Hematopoietic multipotent progenitor cell treated with erythropoietin and hydrocortisone succinate and interleukin-3 and kit ligand, for 4 days (in vitro differentiated cells): ENCODE data around the gene FBXL17.
A peak's percentile ranks its signal among the peaks of the same experiment; 100 is the strongest.
"Not testable (repeated sequence)": the region's sequence is repeated elsewhere in the genome, so short reads cannot be mapped to it uniquely, and the experiment has no call there.

ENCODE experiments used
- DNase-seq: peaks from one replicate; pipeline ENCODE4 v3.0.0-alpha.2; 2015

FBXL17 gene

DNA sequence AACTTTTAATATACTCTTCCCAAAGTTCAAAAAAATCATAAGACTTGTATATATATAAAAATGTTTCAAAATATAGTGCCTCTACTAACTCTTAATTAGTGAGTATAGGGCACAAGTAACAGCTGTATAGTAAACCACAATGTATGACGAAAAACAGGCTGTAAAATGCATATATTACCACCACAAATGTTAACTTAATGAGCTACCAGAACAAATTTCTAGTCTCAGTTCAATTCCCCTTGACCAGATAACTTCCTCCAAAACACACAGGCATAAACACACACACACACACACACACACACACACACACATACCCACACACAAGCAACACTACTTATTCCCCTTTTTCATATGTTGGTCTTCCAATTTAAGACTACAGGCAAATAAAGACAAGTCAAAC, 78.8 kb downstream of the FBXL17 start:
- DNase-seq: peak; percentile 9

DNA sequence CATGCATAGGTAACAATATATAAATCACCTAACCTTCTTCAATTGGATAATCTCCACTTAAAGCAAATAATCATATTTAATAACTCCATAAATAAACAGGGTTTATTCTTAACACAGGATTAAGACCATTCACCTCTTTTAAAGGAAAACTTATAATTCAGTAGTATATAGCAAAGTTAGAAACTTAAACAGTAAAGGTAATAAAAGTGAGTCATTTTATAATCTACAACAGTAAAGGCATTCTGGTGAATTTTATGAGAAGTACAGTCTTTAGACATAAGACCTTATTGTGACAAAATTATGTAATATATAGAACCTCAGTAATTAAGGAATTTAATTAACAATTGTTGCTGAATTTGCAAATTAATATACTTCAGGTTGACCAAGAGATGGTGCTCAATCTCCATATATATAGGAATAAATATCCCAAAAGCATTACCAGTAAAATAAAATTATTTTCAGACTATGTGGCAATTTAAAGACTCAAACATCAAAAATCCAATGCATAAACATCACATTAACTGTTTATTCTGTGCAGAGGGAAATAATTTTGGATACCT, 84.8 kb downstream of the FBXL17 start:
- no peak for DNase-seq

DNA sequence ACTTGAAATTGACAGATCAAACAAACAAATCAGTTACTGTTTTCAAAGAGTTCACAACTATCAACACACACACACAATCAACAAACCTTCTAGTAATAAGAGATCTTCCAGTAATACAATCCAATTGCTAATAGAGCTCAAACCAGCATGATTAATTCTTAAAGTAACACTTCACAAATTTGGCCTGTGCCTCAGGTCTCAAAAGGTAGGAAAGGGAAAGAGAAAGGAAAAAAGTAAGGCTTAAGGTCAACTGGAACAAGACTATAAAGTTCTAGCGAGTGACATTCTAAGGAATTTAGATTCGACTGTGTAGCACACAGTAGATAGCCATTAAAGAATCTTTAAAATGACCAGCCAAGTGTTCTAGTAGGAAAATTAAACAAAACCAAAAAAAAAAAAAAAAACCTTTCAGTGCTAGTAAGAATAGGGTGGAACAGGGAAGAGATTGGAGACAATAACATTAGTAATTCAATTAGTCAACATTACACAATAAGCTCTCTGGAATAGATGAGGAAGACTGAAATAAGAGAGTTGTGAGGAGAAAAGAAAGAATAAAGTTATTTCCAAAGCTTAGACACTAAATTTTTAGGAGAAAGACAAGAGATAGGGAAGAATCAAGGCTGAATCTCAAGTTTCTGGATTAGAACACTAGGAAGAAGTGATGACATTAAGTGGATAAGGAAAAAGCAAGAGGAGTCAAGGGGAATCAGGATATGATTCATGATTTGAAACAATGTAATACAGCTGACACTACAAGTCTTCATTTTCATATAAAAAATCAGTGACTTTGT, 86.1 kb downstream of the FBXL17 start:
- DNase-seq: no peak

DNA sequence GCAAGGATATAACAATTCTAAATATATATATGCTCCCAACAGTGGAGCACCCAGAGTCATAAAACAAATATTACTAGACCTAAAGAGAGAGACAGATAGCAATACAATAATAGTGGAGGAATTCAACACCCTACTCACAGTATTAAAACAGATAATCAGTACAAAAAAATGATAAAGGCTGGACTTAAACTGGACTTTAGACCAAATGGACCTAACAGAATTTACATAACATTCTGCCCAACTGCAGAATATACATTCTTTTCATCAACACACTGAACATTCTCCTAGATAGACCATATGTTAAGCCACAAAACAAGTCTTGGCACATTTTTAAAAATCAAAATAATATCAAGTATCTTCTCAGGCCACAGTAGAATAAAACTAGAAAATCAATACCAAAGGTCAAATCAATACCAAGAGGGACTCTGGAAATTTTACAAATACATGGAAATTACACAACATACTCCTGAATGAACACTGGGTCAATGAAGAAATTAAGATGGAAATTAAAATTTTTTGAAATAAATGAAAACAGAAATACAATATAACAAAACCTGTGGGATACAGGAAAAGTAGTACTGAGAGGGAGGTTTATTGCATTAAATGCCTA, 100.8 kb downstream of the FBXL17 start:
- DNase-seq: no peak

DNA sequence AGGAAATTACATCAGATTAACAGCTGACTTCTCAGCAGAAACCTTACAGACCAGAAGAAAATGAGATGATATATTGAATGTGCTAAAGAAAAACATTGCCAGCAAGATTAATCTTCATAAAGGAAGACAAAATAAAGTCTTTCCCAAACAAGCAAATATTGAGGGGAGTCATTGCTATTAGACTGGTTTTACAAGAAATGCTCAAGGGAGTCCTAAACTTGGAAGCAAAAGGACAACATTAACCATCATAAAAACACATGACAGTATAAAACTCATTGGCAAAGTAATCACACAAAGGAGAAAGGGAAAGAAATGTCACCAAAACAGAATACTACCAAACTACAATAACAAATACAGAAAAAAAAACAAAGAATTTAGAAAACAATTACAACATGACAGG, 101.7 kb downstream of the FBXL17 start:
- DNase-seq: no peak

DNA sequence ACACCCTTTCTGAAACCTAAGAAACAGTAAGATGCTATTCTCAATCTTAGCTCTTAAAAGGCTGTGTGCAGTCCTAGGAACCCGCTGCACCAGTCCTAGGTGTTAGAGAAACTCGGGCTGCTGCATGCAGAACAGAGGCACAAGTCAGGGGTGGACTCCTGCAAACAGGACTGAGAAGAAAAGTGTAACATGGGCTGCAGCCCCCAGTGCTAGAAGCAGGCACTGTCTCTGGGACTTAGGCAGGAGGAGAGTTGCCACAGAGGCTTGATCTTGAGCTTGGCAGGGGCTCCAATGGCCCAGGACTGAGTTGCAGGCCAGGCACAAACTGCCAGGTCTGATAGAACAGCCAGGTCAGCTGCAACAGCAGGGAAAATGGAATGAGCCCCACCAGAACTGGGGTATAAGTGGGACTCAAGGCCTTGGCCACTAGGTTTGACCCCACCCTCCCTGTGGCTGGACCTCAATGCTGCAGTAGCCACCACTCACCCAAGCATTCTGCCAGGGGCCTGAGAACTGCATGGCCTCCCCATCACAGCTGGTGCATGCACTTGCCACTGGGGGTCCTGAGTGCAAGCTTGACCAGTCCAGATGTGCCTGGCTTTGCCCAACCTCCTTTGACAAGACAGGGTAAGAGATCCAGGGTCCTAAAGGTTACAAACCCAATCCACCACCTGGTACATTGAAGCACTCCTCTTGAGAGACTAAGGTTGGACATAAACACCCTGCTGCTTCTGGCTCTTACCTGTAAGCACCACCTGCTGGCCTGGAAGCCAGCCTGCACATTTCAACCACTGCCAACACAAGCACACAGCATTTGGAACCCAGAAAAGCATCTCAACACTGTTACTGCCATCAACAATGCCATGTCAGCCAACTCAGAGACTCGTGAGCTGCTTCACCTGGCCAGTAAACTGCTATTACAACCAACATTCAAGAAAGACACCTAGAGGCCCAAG, 103.3 kb downstream of the FBXL17 start:
- DNase-seq: no peak

DNA sequence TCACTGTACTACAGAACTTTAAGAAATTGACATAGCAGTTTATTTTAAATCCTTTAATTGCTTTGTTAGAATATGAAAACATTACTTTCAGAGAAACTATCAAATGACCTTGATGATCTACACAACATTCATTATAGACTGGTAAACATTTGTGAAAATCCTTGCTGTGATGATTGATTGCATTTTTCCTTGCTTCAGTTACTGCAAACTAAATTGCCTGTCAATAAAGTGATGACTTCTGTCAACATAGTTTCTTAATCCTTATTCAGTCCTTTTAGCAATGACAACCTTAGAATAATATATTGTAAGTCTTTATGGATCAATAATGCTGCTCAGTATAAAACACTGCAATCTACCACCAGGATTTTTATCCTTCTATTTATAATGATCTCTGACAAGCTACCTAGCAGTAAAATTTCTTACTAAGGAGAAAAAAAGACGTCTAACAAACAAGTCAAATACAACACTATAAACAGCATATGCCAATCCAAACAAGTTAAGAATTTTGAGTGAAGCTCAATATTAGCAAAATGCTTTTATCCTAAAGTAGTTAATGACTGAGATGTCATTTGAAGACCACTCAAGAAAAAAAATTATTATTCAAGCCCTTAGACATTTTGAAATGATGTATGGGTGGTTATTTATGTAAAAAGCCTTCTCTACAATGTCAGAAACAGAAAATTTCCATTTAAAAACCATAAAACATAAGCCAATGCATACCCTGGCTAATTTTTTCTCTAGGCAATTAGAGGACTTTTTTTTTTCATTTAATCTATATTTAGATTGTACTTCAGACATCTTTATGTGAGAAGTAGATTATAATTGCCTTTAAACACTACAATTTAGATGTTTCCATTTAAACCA, 105.5 kb downstream of the FBXL17 start:
- DNase-seq: no peak

DNA sequence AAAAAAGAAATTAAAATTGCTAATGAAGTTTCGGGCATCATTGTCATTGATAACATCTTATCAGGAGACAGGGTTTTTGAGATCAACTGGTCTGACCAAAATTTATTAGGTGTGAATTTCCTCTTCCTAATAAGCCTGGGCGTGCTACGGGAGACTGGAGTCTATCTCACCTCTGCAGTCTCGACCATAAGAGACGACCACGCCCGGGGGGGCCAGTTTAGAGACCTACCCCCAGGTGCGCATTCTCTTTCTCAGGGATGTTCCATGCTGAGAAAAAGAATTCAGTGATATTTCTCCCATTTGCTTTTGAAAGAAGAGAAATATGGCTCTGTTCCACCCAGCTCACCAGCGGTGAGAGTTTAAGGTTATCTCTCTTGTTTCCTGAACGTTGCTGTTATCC, 107.8 kb downstream of the FBXL17 start:
- not testable (repeated sequence) for DNase-seq

DNA sequence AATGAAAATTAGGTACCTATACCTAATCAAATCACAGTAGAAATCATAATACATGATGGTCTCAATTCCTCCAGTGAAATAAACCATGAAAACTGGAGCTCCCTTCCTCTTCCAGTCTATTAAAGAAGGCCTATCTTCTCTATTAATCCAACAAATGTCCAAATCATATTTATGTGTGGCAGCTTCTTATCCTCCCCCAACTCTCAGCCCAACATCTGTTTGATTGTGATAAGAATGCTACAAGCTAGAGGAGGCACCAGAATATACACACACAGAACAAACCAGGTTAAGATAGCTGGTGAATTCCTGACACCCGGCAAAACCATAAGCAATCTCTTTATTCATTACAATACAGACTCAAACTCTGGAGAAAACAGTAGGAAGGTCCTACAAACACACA, 110.8 kb downstream of the FBXL17 start:
- peak; percentile 89 for DNase-seq

DNA sequence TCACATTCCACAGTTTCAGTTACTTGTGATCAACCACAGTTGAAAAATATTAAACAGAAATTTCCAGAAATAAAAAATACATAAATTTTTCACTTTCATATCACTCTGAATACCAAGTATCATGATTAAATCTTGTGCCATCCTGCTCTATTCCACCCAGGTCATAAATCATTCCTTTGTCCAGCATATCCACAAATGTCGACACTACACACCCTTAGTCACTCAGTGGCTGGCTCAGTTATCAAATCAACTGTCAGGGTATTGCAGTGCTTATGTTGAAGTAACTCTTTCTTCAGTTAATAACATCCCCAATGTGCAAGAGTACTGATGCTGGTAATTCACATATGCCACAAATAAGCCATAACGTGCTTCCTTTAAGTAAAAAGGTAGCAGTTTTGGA, 115.7 kb downstream of the FBXL17 start:
- no peak for DNase-seq

DNA sequence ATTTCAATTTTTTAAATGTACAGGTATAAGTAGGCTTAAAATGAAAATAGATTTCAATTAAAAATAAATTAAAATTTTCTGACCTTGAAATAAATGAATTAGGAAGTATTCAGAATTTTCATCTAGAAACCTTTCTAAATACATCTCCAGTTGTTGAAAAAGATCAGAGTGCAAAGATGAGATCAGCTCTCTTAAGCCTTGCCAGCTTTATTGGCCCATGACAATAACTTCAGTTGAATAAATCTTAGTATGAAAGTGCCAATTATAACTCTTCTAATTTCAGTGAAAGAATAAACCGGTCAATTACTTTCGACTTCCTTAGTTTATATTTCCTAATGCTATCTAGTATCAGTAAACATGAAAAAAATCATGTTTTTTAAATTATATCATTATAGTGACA, 117.4 kb downstream of the FBXL17 start:
- no peak for DNase-seq

DNA sequence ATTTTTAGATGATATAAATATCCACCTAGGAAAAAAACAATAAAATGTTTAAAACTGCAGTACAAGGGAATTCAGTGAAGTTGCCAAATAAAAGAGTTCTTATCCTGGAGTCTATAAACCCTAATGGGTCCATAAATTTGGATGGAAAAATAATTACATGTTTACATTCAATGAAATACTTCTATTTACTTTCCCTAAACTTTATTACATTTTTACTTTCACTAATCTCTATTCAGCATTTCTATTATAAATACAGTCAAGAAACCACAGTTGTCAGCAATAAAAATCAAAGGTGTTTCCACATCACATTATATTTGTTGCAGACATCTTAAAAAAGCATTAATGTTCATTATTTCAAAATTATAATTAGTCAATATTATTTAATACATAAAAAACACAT, 118.6 kb downstream of the FBXL17 start:
- no peak for DNase-seq

DNA sequence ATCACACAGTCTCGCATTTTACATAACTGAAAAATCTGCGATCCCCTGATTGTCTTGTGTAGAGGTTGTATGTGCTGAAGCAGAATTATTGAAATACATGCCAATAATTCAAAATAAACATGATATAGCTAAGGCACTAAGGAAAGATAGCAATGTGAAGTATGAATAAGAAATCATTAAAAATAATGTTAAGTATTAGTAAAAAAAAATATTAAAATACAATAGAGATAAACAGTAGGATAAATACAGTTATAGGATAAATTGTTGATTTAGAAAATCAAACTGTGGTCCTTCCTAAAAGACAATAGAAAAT, 121.1 kb downstream of the FBXL17 start:
- DNase-seq: no peak

DNA sequence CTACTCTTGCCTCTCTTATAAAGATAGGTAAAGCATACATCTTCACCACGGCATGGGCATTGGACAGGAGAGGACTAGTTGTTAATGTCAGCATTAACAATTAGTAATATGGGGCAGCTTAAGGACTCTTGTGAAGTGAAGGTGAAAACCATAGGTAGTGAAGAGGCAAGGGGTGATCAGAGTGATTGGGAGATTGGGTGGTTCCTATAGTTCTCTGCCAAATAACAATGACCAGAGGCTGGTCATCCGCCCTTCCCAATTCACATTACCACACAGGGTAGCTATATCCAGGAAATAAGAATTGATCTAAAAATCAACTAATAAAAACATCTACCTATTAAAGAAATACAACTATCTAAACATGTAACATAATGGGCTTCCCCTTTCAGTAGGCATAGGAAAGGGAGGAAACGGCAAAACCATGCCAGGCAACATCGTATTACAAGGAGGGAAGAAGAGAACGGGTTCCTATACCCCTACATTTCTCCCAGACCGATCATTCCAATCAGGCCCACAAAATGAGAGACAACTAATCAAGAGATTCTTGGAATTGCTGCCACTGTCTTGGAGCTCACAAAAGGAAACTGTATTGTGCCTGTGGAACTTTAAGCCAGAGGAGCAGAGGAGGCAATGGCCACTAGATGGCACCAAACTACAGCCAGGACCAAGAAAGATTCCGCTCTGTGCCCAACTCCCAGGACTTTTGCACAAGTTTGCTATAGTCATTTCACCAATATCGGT, 121.6 kb downstream of the FBXL17 start:
- peak; percentile 90 for DNase-seq

DNA sequence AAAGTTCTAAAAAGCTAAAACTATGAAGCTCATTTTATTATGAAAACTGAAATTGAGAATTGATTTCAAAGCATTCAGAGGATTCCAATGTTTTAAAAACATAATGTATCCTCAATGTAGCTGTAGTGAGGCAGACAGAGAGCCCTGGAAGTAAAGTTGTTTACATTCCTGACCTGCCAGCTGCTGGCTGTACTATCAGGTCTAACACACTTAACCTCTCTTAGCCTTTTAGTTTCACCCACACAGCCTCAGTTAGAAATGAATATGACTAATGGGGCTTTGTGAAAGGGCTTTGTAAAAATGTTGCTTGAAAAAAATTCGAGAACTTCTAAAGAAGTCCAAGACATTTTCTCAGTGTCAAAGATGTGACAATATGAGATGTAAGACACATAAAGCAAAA, 122.6 kb downstream of the FBXL17 start:
- DNase-seq: no peak

DNA sequence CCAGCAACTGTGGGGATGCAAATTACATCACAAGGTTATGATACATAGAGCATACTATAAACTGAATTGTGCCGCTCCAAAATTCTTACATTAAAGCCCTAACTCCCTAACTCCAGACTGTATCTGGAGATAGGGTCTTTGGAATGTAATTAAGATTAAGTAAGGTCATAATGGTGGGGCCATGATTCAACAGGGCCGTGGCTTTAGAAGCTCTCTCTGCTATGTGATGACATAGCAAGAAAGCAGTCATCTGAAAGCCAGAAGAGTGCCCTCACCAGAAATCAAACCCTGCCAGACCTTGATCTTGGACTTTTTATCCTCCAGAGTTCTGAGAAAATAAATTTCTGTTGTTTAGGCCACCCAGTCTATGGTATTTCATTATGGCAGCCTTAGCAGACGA, 123.9 kb downstream of the FBXL17 start:
- no peak for DNase-seq

DNA sequence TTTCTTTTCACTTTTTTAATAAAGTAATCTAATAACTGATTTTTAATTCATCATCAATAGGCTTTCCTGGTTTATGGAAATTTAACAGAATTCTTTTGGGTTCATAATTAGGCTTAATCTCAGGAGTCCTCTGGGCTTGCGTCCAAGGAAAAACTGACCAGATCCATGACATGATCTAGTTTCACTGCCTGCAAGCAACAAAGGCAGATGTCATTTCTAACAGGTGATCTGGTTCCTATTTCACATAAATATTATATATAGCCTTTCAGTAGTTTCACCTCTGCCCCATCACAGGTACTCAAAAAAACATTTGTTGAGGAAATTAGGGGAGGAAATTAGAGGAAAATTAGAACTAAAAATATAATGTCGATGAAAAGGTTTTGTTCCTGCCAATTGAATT, 126.4 kb downstream of the FBXL17 start:
- DNase-seq: no peak

DNA sequence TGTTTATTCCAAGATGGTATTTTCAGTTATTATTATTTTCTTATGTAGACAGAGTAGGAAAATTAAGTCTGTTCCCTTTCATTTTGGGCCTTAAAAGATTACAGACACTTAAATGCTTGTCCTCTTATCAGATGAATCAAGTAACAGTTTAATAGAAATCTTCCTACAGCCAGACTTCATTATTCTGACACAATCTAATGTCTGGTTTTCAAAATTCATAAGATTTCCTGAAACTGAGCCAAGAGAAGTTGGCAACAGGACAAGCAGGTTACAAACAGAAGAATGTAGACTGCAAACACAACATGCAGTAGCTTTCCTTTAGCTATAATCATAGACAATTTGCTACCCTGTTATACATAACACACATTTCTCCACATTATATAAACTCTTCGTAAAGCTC, 130.5 kb downstream of the FBXL17 start:
- no peak for DNase-seq

DNA sequence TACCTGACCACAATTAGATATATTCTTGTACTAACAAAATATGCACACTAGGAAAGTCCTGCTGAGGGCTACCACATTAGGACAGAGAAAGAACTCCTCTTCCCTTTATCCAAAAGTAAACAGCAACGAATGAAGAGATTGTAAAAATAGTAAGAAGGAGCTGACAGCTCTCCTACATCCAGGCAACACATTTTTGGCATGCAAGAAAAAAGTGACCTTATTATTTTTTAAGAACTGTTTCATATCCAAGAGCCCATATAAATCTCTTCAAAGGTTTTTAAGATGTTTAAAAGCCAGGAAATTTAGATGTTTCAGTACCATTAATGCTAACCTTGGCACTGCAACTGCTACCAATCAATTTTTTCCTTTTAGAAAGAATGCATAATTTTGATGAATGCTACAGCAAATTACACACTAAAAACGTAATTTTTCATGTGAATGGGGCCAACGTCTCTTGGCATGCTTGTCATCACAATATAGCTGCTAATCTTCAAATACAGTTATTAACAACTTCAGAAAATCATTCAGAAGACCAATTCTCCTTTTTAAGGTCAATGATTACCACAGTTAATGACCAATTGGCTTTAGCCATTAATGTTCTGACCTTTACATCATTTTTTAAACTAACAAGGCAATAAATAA, 132.0 kb downstream of the FBXL17 start:
- no peak for DNase-seq

DNA sequence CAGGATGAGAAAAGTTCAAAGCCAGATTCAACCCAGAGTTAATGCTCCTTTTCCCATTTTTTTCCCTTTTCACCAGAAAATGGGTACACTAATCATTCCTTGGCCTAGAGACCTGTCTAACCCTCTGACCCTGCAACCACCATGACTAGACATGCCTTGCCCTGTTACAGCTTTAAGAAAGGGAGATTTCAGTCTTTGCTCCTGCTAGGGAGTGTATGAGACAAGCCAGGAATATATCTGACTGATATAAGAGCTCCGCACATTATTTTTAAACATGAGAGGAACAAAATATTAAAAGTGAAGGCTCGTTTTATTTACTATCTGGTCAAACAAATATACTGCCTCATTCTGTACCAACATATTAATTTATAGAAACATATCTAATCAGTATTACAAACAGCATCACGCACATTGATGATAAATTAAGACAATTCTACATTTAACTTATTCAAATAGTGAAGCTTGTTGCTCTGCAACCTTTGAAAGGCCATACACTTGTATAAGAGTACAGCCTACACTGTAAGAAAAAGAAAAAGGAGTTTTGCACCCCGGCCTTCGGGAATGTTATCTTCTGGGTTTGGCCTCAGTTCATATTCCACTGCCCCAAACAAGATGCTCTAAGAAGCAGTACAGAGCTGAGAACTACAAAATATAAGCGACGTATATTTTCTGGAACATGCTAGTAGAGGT, 132.7 kb downstream of the FBXL17 start:
- DNase-seq: no peak
